ENCODE data around the gene MAMDC4. TPM values are rescaled to one million over a fixed set of nuclear protein-coding genes. Genes with fewer than 3 reads are reported as not detected.
A peak's percentile ranks its signal among the peaks of the same experiment; 100 is the strongest.
"Not testable (repeated sequence)": the region's sequence is repeated elsewhere in the genome, so short reads cannot be mapped to it uniquely, and the experiment has no call there.

The MAMDC4 gene
- 772 TPM for polyA plus RNA-seq
- long read RNA-seq, donor 1, transcript MAMDC4-202 (29 exons, 3,895 nt), result major isoform, 13 of 273 reads
- long read RNA-seq, donor 1, partial matches to known transcripts, result 255 of 273 reads
- long read RNA-seq, donor 1, other reads (novel, unspliced or antisense), result 5 of 273 reads
- long read RNA-seq, donor 2, transcript MAMDC4-202 (29 exons, 3,895 nt), result major isoform, 11 of 1,744 reads
- long read RNA-seq, donor 2, partial matches to known transcripts, result 641 of 1,744 reads
- long read RNA-seq, donor 2, other reads (novel, unspliced or antisense), result 1,091 of 1,744 reads
- long read RNA-seq, donor 3, result 0 reads
- long read RNA-seq, donor 4, transcript MAMDC4-202 (29 exons, 3,895 nt), result major isoform, 7 of 221 reads
- long read RNA-seq, donor 4, partial matches to known transcripts, result 154 of 221 reads
- long read RNA-seq, donor 4, other reads (novel, unspliced or antisense), result 60 of 221 reads
- long read RNA-seq, donor 5, transcript MAMDC4-202 (29 exons, 3,895 nt), result major isoform, 18 of 570 reads
- long read RNA-seq, donor 5, partial matches to known transcripts, result 526 of 570 reads
- long read RNA-seq, donor 5, other reads (novel, unspliced or antisense), result 25 of 570 reads
- long read RNA-seq, donor 6, transcript MAMDC4-202 (29 exons, 3,895 nt), result major isoform, 20 of 752 reads
- long read RNA-seq, donor 6, partial matches to known transcripts, result 718 of 752 reads
- long read RNA-seq, donor 6, other reads (novel, unspliced or antisense), result 10 of 752 reads
- long read RNA-seq, donor 7, partial matches to known transcripts, result 184 of 407 reads
- long read RNA-seq, donor 7, other reads (novel, unspliced or antisense), result 220 of 407 reads
- long read RNA-seq, donor 8, transcript MAMDC4-202 (29 exons, 3,895 nt), result major isoform, 16 of 1,957 reads
- long read RNA-seq, donor 8, partial matches to known transcripts, result 1,109 of 1,957 reads
- long read RNA-seq, donor 8, other reads (novel, unspliced or antisense), result 832 of 1,957 reads
- long read RNA-seq, donor 9, transcript MAMDC4-202 (29 exons, 3,895 nt), result major isoform, 6 of 1,140 reads
- long read RNA-seq, donor 9, partial matches to known transcripts, result 514 of 1,140 reads
- long read RNA-seq, donor 9, other reads (novel, unspliced or antisense), result 619 of 1,140 reads
- long read RNA-seq, donor 10, transcript MAMDC4-202 (29 exons, 3,895 nt), result major isoform, 17 of 1,405 reads
- long read RNA-seq, donor 10, partial matches to known transcripts, result 627 of 1,405 reads
- long read RNA-seq, donor 10, other reads (novel, unspliced or antisense), result 759 of 1,405 reads
- long read RNA-seq, donor 11, transcript MAMDC4-202 (29 exons, 3,895 nt), result major isoform, 13 of 904 reads
- long read RNA-seq, donor 11, partial matches to known transcripts, result 443 of 904 reads
- long read RNA-seq, donor 11, other reads (novel, unspliced or antisense), result 447 of 904 reads

DNA sequence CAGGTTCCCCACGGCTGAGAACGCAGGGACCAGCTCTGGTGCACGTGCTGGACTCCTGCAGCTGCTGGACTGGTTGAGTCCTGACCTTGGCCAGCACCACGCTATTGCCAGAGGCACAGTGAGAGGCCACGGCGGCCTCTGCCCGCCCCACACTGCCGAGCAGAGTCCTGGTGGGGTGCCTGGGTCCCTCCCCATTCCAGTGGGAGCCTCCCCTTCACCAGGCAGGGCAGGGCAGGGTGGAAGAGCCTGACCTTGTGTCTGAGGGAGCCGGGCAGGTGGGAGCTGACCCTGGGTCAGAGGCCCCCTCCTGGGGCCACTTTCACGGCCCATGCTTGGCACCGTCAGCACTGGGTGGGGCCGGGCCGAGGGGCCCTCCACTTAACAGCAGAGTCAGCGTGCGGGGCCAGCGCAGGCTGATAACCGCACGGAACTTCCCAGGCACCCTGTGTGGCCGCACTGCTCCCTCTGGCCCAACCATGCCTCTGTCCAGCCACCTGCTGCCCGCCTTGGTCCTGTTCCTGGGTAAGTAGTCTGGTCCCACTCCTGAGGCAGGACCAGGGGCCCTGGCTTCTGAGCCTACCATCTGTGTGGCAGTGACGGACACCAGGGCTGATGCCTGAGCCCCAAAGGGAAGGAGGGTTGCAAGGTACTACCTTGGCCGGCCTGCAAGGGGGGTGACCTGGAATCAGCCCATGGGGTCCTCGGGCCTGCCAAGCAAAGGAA, at the start of gene MAMDC4:
Gene MAMDC4, plus strand, starts transcription at position 406 of the 723 bp plus-strand sequence. Its CDS starts 71 bp downstream, at position 477.
- H3K4me1 ChIP-seq (ENCODE audit: control insufficient read depth, insufficient read depth, low read length), result peaks cover 70% of the 10 kb centered on the region
- peak; percentile 89 to 94 for DNase-seq
- H3K27ac ChIP-seq (ENCODE audit: low read length), result peak within 1 kb of the TSS; percentile 100
- peaks cover 63% of the 10 kb centered on the region for H3K36me3 ChIP-seq (ENCODE audit: control insufficient read depth, insufficient read depth, low read length)
- WGBS (ENCODE audit: insufficient coverage, low lambda C conversion rate), result no CpG with 5 or more reads among the region's 23 CpGs
- H3K27me3 ChIP-seq (ENCODE audit: control insufficient read depth, insufficient read depth, low read length), result peaks cover 8% of the 10 kb centered on the region
- peaks cover 14% of the 10 kb centered on the region for H3K9me3 ChIP-seq (ENCODE audit: control insufficient read depth, low read depth, low read length)
- peak within 1 kb of the TSS; percentile 100 for H3K4me3 ChIP-seq (ENCODE audit: low read length)

DNA sequence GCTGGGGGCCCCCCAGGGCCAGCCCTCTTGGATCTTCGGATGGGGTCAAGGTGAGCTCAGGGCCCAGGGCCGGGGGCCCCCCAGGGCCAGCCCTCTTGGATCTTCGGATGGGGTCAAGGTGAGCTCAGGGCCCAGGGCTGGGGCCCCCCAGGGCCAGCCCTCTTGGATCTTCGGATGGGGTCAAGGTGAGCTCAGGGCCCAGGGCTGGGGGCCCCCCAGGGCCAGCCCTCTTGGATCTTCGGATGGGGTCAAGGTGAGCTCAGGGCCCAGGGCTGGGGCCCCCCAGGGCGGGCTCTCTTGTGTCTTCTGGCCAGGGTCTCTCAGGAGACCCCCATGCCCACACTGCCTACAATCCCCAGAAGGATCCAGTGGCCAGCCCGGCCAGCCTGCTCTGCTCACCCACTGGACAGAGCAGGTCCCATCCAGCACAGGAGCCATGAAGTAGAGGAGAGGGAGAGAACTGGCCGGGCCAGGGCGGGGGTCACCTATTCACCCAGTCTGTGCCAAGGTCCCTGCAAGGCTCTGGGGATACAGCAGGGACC, 49.1 kb upstream of the MAMDC4 start:
- H3K4me1 ChIP-seq (ENCODE audit: control insufficient read depth, insufficient read depth, low read length), result peaks cover 36% of the 10 kb centered on the region
- H3K27ac ChIP-seq (ENCODE audit: low read length); DNase-seq; H3K4me3 ChIP-seq (ENCODE audit: low read length): not testable (repeated sequence)
- H3K9me3 ChIP-seq (ENCODE audit: control insufficient read depth, low read depth, low read length), result peaks cover 13% of the 10 kb centered on the region
- no CpG with 5 or more reads among the region's 9 CpGs for WGBS (ENCODE audit: insufficient coverage, low lambda C conversion rate)
- peaks cover 21% of the 10 kb centered on the region for H3K27me3 ChIP-seq (ENCODE audit: control insufficient read depth, insufficient read depth, low read length)
- peaks cover 15% of the 10 kb centered on the region for H3K36me3 ChIP-seq (ENCODE audit: control insufficient read depth, insufficient read depth, low read length)

DNA sequence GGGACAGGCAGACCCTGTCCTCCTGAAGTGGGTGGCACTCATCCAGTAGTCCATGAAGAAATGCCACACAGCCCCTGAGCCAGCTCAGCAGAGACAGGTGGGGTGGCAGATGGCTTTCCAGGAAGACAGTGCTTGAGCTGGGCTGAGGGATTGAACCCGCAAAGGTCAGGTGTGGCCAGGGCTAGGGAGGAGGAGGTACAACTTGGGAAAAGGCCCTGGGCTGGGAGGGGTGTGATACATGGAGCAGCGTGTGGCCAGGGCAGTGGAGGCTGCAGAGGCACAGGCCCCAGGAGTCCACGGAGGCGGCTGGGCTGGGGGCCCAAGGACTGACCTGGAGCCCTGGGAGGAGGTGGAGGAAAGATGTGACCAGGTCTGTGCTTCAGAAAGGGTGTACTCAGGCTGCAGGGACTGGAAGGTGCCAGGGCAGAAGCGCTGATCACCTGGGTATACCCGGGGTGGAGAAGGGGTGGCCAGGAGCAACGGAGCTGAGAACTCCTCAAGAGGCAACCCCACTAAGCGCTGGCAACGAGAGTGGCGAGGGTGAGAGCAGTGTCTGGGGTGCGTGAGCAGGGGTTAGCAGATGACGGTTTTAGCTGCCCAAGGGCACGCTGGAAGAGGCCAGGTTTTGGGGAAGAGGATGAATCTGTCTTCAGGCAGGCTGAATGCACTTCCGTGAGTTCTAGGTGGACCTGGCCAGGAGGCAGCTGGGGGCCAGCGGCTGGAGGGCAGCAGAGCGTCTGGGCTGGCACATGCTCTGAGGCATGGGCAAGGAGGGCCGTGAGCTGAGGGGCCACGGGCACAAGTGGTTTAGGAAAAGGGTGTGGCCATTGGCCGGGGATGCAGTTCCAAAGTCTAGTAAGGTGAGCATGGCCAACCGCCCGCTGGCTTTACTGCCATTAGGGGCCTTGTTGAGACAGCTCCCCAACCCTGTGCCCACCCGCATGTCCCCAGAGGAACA, 48.3 kb upstream of the MAMDC4 start:
- Histone ChIP-seq H3K9me3 (ENCODE audit: control insufficient read depth, low read depth, low read length) (peaks cover 13% of the 10 kb centered on the region), H3K36me3 (ENCODE audit: control insufficient read depth, insufficient read depth, low read length) (peaks cover 15% of the 10 kb centered on the region), H3K27ac (ENCODE audit: low read length) (no peak overlapping the region), H3K27me3 (ENCODE audit: control insufficient read depth, insufficient read depth, low read length) (peaks cover 18% of the 10 kb centered on the region), H3K4me1 (ENCODE audit: control insufficient read depth, insufficient read depth, low read length) (peaks cover 31% of the 10 kb centered on the region), H3K4me3 (ENCODE audit: low read length) (no peak overlapping the region)
- WGBS (ENCODE audit: insufficient coverage, low lambda C conversion rate), result no CpG with 5 or more reads among the region's 22 CpGs
- DNase-seq, result no peak

DNA sequence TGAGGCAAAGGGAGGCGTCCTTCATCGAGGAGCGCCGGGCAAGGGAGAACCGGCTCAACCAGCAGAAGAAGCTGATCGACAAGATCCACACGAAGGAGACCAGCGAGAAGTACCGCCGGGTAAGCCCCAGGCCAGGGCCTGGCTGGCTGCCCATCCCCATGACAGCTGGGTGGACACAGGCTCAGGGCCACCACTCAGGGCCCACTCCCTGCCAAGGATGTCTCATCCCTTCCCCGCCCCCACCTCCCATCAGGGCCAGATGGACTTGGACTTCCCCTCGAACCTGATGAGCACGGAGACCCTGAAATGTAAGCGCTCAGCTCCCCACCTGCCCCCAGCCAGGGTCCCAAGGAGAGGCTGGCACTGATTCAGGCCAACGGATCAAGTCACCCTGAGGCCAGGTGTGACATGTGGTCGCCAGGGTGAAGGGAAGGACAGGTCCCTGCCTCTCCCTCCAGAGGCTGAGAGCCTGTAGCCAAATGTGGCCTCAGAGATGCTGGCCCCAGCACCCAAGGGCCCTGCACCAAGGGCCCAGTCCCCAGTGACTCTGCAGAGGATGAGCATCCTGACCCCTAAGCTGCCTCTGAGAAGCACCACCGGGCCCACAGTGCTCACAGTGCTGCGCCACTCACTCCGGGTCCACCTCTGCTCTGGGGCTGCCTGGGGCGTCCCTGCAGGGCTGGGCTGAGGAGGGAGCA, 47.5 kb upstream of the MAMDC4 start:
- WGBS (ENCODE audit: insufficient coverage, low lambda C conversion rate), result 80% methylated on average over 1 of the region's 20 CpGs

DNA sequence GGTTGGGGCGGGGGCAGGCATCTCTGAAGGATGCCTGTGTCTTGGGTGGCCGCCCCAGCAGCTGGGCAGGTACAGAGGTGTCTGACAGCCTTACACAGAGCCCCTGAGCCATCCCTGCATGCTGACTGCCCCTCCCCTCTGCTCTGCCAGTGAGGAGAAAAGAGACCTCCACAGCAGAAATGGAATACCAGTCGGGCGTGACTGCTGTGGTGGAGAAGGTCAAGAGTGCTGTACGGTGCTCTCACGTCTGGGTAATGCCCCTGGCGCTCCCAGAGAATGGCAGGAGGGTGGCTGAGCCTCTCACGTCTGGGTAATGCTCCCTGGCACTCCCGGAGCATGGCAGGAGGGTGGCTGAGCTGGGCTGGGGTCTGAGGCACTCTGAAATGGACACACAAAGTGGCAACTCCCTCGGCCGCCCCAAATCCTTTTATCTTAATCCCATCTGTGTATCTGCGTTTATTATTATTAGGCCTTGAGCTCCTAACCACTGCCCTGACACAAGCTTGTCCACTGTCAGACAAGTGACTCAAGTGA, 46.9 kb upstream of the MAMDC4 start:
- Histone ChIP-seq H3K27ac (ENCODE audit: low read length) (no peak overlapping the region), H3K27me3 (ENCODE audit: control insufficient read depth, insufficient read depth, low read length) (peaks cover 6% of the 10 kb centered on the region), H3K4me1 (ENCODE audit: control insufficient read depth, insufficient read depth, low read length) (peaks cover 30% of the 10 kb centered on the region), H3K36me3 (ENCODE audit: control insufficient read depth, insufficient read depth, low read length) (peaks cover 21% of the 10 kb centered on the region), H3K9me3 (ENCODE audit: control insufficient read depth, low read depth, low read length) (peaks cover 2% of the 10 kb centered on the region), H3K4me3 (ENCODE audit: low read length) (no peak overlapping the region)
- no peak for DNase-seq
- WGBS (ENCODE audit: insufficient coverage, low lambda C conversion rate), result no CpG with 5 or more reads among the region's 12 CpGs

More for the DNA sequence above, 47.5 kb upstream of the MAMDC4 start:
- no peak overlapping the region for H3K27ac ChIP-seq (ENCODE audit: low read length)
- H3K4me1 ChIP-seq (ENCODE audit: control insufficient read depth, insufficient read depth, low read length), result peaks cover 27% of the 10 kb centered on the region
- DNase-seq, result no peak
- no peak overlapping the region for H3K4me3 ChIP-seq (ENCODE audit: low read length)
- peaks cover 5% of the 10 kb centered on the region for H3K9me3 ChIP-seq (ENCODE audit: control insufficient read depth, low read depth, low read length)
- H3K27me3 ChIP-seq (ENCODE audit: control insufficient read depth, insufficient read depth, low read length), result peaks cover 10% of the 10 kb centered on the region
- H3K36me3 ChIP-seq (ENCODE audit: control insufficient read depth, insufficient read depth, low read length), result peaks cover 16% of the 10 kb centered on the region

DNA sequence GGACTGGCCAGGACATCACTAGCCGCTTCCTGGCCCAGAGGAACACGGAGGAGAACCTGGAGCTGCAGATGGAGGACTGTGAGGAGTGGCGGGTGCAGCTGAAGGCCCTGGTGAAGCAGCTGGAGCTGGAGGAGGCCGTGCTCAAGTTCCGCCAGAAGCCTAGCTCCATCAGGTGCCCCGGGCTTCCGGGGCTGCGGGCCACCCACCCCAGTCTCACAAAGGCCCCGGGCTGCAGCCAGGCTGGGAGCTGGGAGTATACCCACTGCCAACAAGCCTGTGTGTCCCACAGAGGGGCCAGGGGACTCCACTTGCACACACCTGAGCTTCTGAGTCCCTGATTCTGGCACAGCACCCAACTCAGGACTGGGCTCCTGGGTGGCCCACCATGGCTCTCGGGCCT, 46.1 kb upstream of the MAMDC4 start:
- Histone ChIP-seq H3K27ac (ENCODE audit: low read length) (no peak overlapping the region), H3K4me1 (ENCODE audit: control insufficient read depth, insufficient read depth, low read length) (peaks cover 30% of the 10 kb centered on the region), H3K27me3 (ENCODE audit: control insufficient read depth, insufficient read depth, low read length) (peaks cover 2% of the 10 kb centered on the region), H3K4me3 (ENCODE audit: low read length) (no peak overlapping the region), H3K36me3 (ENCODE audit: control insufficient read depth, insufficient read depth, low read length) (peaks cover 23% of the 10 kb centered on the region), H3K9me3 (ENCODE audit: control insufficient read depth, low read depth, low read length) (peaks cover 2% of the 10 kb centered on the region)
- no peak for DNase-seq
- WGBS (ENCODE audit: insufficient coverage, low lambda C conversion rate), result no CpG with 5 or more reads among the region's 10 CpGs

DNA sequence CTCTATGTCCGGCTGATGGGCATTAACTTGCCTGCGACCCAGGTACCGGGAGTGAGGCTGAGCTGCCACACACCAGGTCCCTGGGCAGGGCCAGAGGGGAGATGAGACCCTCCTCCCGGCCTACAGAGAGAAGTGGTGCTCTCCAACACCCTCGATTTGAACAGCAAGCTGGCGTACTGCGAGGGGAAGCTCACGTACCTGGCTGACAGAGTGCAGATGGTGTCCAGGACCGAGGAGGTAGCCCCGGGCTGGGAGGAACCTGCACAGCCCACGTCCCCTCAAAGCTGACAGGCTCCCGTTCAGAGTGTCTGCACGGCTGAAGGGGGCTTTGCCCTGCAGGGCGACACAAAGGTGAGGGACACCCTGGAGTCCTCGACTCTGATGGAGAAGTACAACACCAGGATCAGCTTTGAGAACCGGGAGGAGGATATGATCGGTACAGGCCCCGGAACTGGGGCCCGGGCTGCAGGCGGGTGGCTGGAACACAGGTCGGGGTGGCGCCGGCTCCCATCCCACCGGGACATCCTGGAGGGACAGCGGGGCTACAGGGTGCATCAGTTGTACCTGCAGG, 45.4 kb upstream of the MAMDC4 start:
- Histone ChIP-seq H3K27ac (ENCODE audit: low read length) (peak overlapping the region; percentile 81), H3K4me1 (ENCODE audit: control insufficient read depth, insufficient read depth, low read length) (peaks cover 27% of the 10 kb centered on the region), H3K36me3 (ENCODE audit: control insufficient read depth, insufficient read depth, low read length) (peaks cover 29% of the 10 kb centered on the region), H3K27me3 (ENCODE audit: control insufficient read depth, insufficient read depth, low read length) (peaks cover 2% of the 10 kb centered on the region), H3K9me3 (ENCODE audit: control insufficient read depth, low read depth, low read length) (peaks cover 2% of the 10 kb centered on the region), H3K4me3 (ENCODE audit: low read length) (peak overlapping the region; percentile 79)
- no peak for DNase-seq
- no CpG with 5 or more reads among the region's 25 CpGs for WGBS (ENCODE audit: insufficient coverage, low lambda C conversion rate)
